ENCODE results near the gene HK1.

The HK1 gene

DNA sequence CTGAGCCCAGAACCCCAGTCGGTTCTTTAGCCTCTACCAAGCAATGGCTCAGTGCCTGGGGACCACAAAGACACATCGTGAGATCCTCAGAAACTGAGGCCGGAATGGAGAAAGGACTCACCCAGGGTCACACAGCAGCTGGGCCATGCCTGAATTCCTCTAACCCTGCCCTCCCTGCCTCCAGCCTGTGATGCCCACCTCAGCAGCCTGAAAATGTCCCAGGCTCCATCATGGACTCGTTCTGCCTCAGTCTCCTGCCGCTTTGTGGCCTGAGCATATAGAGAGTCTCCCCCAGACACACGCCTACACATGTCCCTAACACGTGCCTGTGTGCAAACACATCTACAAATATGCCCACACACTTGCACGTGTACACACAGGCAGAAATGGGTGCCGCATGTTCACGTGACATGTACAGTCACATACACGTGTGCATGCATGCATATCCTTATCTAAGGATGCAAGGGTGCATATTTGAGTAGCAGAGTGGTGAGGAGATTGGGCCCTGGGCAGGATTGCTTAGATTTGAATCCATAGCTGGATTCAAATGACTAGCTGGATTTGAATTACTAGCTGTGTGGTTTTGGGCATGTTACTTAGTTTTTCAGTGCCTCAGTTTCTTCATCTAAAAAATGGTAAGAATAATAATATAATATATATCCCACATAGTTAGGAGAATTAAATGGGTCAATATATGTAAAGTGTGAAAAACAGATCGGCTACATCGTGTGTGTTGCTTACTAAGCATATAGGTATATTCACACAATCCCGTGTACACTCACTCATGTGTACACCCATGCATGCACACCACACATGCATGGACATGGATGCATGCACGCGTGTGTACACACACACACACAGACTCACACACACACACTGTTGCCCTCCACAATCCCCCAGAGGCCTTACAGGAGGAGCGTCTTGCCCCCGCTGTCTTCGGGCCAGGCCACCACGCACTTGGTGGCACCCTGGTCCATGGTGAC, 136.0 kb downstream of the HK1 start:
- peak; percentile 73 for FAIRE-seq

DNA sequence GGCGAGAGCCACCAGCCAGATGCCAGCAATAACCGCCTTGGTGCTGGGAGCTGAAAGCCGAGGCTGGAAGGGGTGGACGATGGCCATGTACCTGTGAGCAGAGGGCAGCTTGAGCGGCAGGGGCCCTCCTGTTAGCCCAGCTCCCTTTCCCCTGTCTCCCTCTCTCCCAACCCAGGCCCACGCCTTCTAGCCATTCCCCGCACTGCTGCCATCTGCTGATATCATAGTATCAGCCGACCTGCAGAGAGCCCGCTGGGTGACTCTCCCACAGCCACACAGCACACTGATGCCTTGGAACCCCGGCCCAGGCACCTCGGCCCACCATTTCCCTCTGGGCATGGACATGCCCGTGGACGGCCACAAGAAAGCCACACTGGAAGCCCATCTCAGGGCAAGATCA, 136.8 kb downstream of the HK1 start:
- DNase-seq (ENCODE audit: insufficient read length, low spot score) (no peak), FAIRE-seq (no peak)

More for the DNA sequence above, 136.0 kb downstream of the HK1 start:
- no peak for DNase-seq (ENCODE audit: insufficient read length, low spot score)

DNA sequence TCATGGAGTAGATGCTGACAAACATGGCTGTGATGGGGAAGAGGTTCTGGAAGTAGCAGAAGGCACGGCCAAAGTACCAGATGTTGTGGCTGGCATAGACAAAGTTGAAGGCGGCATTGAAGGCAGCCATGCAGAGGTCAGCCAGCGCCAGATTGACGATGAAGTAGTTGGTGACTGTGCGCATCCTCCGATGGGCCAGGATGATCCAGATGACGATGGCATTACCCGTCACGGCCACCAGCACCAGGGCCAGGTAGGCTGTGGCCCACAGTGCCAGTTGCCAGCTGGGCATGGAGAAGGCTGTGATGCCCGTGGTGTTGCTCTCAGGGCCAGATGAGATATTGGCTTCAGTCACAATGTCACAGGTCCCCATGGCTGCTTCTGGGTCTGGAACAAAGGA, 137.7 kb downstream of the HK1 start:
- DNase-seq (ENCODE audit: insufficient read length, low spot score), result no peak
- no peak for FAIRE-seq

GRCh38 chr10:69416695-69417094, 138.4 kb downstream of the HK1 start, which contains the start of gene TACR2:
TACR2 (minus strand) TSS chr10:69416918; CDS start chr10:69416323, 595 bp downstream.
- no peak for FAIRE-seq
- DNase-seq (ENCODE audit: insufficient read length, low spot score), result no peak

DNA sequence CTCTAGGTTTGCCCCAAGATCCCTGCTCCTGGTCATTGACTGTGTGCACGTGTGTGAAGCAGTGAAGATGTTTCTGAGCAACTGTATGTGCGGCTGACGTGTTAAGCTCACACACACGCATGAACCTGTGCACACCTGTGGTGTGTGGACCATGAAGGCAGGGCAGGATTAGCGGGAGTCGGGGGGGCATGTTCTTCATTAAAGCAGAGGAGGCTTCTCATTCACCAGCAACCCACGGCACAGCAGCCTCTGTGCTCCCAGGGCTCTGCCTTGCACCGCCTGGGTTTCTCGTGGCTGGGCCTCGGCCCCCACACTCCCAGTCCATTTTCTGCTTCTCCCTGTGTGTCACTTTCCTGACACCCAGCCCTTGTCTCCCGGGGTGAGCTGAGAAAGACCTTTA, 139.2 kb downstream of the HK1 start:
- DNase-seq (ENCODE audit: insufficient read length, low spot score), result no peak
- FAIRE-seq, result no peak

DNA sequence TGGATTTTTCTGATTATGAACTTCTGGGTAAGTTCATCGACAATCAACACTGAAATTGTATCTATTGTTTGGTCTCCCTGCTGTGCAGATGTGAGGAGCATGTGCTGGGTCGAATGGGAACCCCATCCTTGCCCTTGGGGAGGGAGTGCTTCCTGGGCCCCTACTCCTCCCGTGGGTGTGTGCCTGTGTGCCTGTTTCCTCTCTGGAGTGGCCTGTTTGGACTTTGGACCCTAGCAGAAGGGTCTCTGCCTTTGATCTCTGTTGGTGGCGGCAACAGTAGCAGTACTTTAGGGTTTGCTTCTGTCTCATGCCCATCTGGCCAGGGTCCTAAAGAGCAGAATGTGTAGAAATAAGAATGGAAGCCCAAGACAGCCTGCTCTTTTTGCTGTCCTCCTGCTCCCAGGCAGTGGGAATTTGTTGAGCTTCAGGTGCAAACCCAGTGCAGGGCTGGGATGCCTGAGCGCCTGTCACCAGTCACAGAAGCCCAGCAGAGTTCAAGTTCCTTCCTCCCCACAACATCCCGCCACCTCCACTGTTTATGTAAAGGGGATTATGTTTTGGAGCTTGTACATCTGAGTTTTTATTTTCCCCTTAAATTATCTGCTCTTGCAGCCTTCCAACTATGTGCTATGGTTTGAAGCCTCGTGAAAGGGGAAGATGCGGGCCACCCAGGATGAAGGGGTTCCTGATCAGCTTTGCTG, 139.9 kb downstream of the HK1 start:
- FAIRE-seq (no peak), DNase-seq (ENCODE audit: insufficient read length, low spot score) (no peak)

- FAIRE-seq, result no peak
- DNase-seq (ENCODE audit: insufficient read length, low spot score), result no peak
These were observed 140.9 kb downstream of the HK1 start for GRCh38 chr10:69419096-69419743.

DNA sequence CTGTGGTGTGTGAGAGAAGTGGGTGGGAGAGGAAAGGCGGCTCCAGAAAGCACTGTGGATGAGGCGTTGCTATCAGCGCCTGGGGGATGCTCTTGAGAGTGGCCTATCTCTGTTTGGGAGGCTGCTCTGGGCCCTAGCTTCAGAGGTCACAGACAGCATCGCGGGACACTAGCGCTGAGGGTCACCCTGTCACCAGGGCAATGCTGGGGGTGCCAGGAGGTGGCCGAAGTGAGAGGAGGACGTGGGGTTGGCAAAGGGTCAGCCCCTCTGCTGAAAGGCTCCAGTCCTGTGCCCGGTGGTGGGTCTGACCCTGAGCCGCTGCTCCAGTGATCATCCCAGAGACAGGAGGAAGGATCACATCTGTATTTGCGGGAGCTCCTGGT, 141.4 kb downstream of the HK1 start:
- FAIRE-seq (no peak), DNase-seq (ENCODE audit: insufficient read length, low spot score) (no peak)

- DNase-seq (ENCODE audit: insufficient read length, low spot score) (no peak), FAIRE-seq (no peak)
These were observed 143.5 kb downstream of the HK1 start for GRCh38 chr10:69421611-69422308.

GRCh38 chr10:69422676-69423075, 144.4 kb downstream of the HK1 start:
- DNase-seq (ENCODE audit: insufficient read length, low spot score) (no peak), FAIRE-seq (no peak)

GRCh38 chr10:69425041-69425440, 146.7 kb downstream of the HK1 start:
- DNase-seq (ENCODE audit: insufficient read length, low spot score) (no peak), FAIRE-seq (no peak)

GRCh38 chr10:69425511-69426298, 147.4 kb downstream of the HK1 start:
- DNase-seq (ENCODE audit: insufficient read length, low spot score) (no peak), FAIRE-seq (no peak)

DNA sequence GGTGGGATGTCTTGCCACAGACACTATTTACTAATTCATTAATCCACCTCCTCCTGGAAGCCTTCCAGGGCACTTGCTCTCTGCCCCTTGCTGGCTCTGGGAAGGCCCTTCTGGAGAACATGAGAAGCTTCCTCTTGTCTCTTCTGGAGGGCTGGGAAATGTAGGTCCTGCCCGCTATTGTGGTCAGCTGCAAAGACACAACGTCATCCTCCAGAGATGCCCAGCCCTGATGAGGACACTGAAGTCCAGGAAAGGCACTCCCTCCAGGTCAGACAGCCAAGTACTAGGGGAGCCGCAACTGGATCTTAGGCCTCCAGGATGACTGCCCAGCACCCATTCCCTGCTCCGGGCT, 148.1 kb downstream of the HK1 start:
- no peak for DNase-seq (ENCODE audit: insufficient read length, low spot score)
- FAIRE-seq, result no peak

DNA sequence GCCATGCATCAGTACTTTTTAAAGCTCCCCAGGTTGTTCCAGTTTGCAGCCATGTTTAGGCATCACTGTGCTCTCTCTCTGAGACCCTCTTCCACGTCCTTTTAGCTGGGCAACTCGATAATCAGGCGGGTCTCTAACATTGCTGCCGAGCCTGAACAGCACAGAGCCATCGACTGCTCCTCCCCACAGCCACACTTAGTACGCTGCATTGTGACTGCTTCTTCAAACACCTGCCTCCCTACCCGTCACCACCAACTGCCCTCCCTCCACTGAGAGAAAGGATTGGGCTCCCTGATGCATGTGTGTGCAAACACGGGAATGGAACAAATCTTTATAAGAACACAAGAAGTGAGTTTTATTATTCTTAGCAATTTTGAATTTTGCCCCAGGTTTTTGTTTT, 149.9 kb downstream of the HK1 start:
- FAIRE-seq (no peak), DNase-seq (ENCODE audit: insufficient read length, low spot score) (no peak)

DNA sequence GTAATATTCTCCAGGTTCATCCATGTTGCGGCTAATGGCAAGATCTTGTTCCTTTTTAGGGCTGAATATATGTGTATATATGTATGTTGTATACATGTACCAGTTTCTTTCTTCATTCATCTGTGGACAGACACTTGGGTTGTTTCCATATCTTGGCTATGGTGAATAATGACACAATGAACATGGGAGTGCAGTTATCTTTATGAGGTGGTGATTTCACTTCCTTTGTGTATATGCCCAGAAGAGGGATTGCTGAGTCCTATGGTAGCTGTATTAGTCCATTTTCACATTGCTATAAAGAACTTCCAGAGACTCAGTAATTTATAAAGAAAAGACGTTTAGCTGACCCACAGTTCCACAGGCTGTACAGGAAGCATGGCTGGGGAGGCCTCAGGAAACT, 155.9 kb downstream of the HK1 start:
- DNase-seq (ENCODE audit: insufficient read length, low spot score), result no peak
- FAIRE-seq, result no peak

GRCh38 chr10:69434926-69435325, 156.6 kb downstream of the HK1 start:
- DNase-seq (ENCODE audit: insufficient read length, low spot score) (no peak), FAIRE-seq (no peak)

DNA sequence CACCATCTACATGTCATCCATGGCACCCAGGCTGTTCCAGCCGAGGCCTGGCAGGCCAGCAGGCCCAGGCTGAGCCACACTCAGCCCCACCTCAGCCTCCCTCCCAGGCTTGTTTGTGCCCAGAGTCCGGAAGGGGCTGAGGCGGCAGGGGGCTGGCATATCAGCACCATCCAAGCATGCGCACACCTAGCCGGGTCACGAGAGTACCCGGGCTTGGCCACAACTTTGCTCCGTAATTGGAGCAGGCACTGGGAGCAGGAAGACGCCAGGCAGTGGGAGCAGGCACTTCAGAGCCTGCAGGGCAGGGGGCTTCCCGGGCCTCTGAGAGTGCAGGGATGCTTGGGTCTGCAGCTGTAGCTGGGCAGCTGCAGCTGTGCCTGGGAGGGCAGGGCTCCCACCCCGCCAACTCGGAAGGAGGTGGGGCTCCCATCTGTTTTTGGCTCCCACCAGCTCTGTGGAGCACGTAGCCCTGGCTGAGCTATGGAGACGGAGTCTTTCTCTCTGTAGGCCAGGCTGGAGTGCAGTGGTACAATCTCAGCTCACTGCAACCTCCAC, 157.7 kb downstream of the HK1 start:
- no peak for DNase-seq (ENCODE audit: insufficient read length, low spot score)
- no peak for FAIRE-seq

- FAIRE-seq (peak; percentile 4), DNase-seq (ENCODE audit: insufficient read length, low spot score) (no peak)
These were observed 159.3 kb downstream of the HK1 start for GRCh38 chr10:69437321-69438259.
